ENCODE results near the gene GSG1L. TPM values are rescaled to one million over a fixed set of nuclear protein-coding genes. Genes with fewer than 3 reads are reported as not detected.
A peak's percentile ranks its signal among the peaks of the same experiment; 100 is the strongest.

Gene GSG1L
- total RNA-seq, 5 donors from 2014 or later (not counting 1 experiment from before 2014, with no cell fraction given), result not detected

GRCh38 chr16:28067604-28068379, 4.3 kb upstream of the GSG1L start:
- Mint-ChIP-seq H3K27ac (no peak overlapping the region), H3K27me3 (peaks cover 15 to 17% of the 10 kb centered on the region in 2 donors), H3K4me1 (no peaks in the 10 kb centered on the region), H3K36me3 (no peaks in the 10 kb centered on the region), H3K9me3 (no peaks in the 10 kb centered on the region), H3K4me3 (no peak overlapping the region)
- no peak for ATAC-seq (replicated peaks in 1 of 4)
- ChIA-PET POLR2A (no interaction called here), CTCF (interaction anchor here in 1 of 2 donors (0.7 kb wide), 1 partner anchor 94 kb away, joined by 3 read pairs; no protein-coding TSS in a partner anchor)
- no peaks in the 10 kb centered on the region for H3K9me3 ChIP-seq
- no peak for DNase-seq
- no peak overlapping the region for H3K27ac ChIP-seq (ENCODE audit: low read length)
- no peaks in the 10 kb centered on the region for H3K4me1 ChIP-seq (ENCODE audit: control insufficient read depth in 1 of 2, extremely low read depth in 1 of 2, insufficient read depth in 2 of 2, low read length in 2 of 2)
- H3K4me3 ChIP-seq (ENCODE audit: control insufficient read depth in 1 of 2, extremely low read depth in 1 of 2, low read length in 1 of 2), result no peak overlapping the region
- H3K27me3 ChIP-seq (replicated peaks in 1 of 2; ENCODE audit: control insufficient read depth in 2 of 2, extremely low read depth in 1 of 2, insufficient read depth in 2 of 2, low read length in 1 of 2), result peaks cover 4 to 43% of the 10 kb centered on the region in 2 experiments
- H3K36me3 ChIP-seq (ENCODE audit: control insufficient read depth in 2 of 2, extremely low read depth in 1 of 2, insufficient read depth in 1 of 2, low read length in 1 of 2), result no peaks in the 10 kb centered on the region
- 70% methylated on average over 13 of the region's 14 CpGs for WGBS (ENCODE audit: insufficient coverage)

DNA sequence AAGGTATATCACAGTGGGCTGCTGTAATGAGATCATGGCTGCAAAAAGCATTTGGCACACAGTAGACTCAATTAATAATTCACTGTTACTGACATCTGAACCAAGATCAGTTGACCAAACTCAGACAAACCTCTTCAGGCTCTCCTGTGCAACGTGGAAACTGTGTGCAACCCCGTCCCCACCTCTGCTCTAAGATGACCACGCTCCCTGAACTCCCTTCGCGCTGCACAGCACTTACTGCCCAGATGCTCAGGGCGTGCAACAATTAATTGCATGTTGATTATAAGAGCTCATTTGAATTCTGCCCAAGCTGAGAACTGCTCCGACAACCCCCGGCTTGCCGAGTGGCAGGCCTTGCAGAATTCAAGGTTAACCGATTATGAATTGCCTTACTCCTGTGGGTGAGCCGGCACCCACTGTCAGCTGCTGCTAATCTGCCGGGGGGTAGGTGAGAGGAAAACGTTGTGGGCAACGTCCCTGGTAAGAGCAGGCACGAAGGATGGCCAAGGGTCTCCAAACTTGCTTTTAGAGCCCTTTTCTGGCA, 1.3 kb upstream of the GSG1L start:
- H3K4me3 Mint-ChIP-seq, result no peak overlapping the region
- DNase-seq, result no peak

GRCh38 chr16:28064150-28064549, 636 bp upstream of the GSG1L start:
- Mint-ChIP-seq H3K4me3 (no peak overlapping the region), H3K9me3 (no peaks in the 10 kb centered on the region), H3K4me1 (peaks cover 0 to 11% (median 2%) of the 10 kb centered on the region in 3 donors), H3K27ac (no peak overlapping the region), H3K36me3 (no peaks in the 10 kb centered on the region), H3K27me3 (peaks cover 37 to 44% of the 10 kb centered on the region in 2 donors)
- H3K27ac ChIP-seq (ENCODE audit: low read length), result no peak overlapping the region
- peaks cover 9 to 60% of the 10 kb centered on the region in 2 experiments for H3K27me3 ChIP-seq (replicated peaks in 1 of 2; ENCODE audit: control insufficient read depth in 2 of 2, extremely low read depth in 1 of 2, insufficient read depth in 2 of 2, low read length in 1 of 2)
- H3K4me1 ChIP-seq (ENCODE audit: control insufficient read depth in 1 of 2, extremely low read depth in 1 of 2, insufficient read depth in 2 of 2, low read length in 2 of 2), result no peaks in the 10 kb centered on the region
- DNase-seq, result no peak
- H3K9me3 ChIP-seq, result no peaks in the 10 kb centered on the region
- 0% methylated on average over 1 of the region's 3 CpGs for WGBS (ENCODE audit: insufficient coverage)
- CTCF ChIA-PET, result no interaction called here
- POLR2A ChIA-PET, result no interaction called here
- no peak for ATAC-seq (replicated peaks in 1 of 4)
- no peaks in the 10 kb centered on the region for H3K36me3 ChIP-seq (ENCODE audit: control insufficient read depth in 2 of 2, extremely low read depth in 1 of 2, insufficient read depth in 1 of 2, low read length in 1 of 2)
- no peak overlapping the region for H3K4me3 ChIP-seq (ENCODE audit: control insufficient read depth in 1 of 2, extremely low read depth in 1 of 2, low read length in 1 of 2)

More for the DNA sequence above, 1.3 kb upstream of the GSG1L start:
- Mint-ChIP-seq H3K4me1 (peaks cover 0 to 11% (median 0%) of the 10 kb centered on the region in 3 donors), H3K9me3 (no peaks in the 10 kb centered on the region), H3K36me3 (no peaks in the 10 kb centered on the region), H3K27me3 (peaks cover 31 to 38% of the 10 kb centered on the region in 2 donors), H3K27ac (no peak overlapping the region)
- ChIA-PET POLR2A (no interaction called here), CTCF (interaction anchor here in 1 of 2 donors (0.6 kb wide), 1 partner anchor 115 kb away, joined by 3 read pairs; no protein-coding TSS in a partner anchor)
- Histone ChIP-seq H3K9me3 (no peaks in the 10 kb centered on the region), H3K27ac (ENCODE audit: low read length) (no peak overlapping the region), H3K4me1 (ENCODE audit: control insufficient read depth in 1 of 2, extremely low read depth in 1 of 2, insufficient read depth in 2 of 2, low read length in 2 of 2) (no peaks in the 10 kb centered on the region), H3K27me3 (replicated peaks in 1 of 2; ENCODE audit: control insufficient read depth in 2 of 2, extremely low read depth in 1 of 2, insufficient read depth in 2 of 2, low read length in 1 of 2) (peaks cover 9 to 54% of the 10 kb centered on the region in 2 experiments), H3K4me3 (ENCODE audit: control insufficient read depth in 1 of 2, extremely low read depth in 1 of 2, low read length in 1 of 2) (no peak overlapping the region), H3K36me3 (ENCODE audit: control insufficient read depth in 2 of 2, extremely low read depth in 1 of 2, insufficient read depth in 1 of 2, low read length in 1 of 2) (no peaks in the 10 kb centered on the region)
- ATAC-seq (replicated peaks in 1 of 4), result no peak
- WGBS (ENCODE audit: insufficient coverage), result 86% methylated on average over 11 of the region's 15 CpGs

GRCh38 chr16:28062847-28063521, 530 bp downstream of the GSG1L start:
- H3K9me3 ChIP-seq, result no peaks in the 10 kb centered on the region
- H3K27ac Mint-ChIP-seq, result no peak overlapping the region
- peak overlapping the region in 1 of 3 donors; percentile 40 for H3K4me3 Mint-ChIP-seq
- H3K27me3 ChIP-seq (replicated peaks in 1 of 2; ENCODE audit: control insufficient read depth in 2 of 2, extremely low read depth in 1 of 2, insufficient read depth in 2 of 2, low read length in 1 of 2), result peaks cover 9 to 65% of the 10 kb centered on the region in 2 experiments
- under 1% methylated on average over 95 of the region's 99 CpGs for WGBS (ENCODE audit: insufficient coverage)
- peaks cover 43 to 54% of the 10 kb centered on the region in 2 donors for H3K27me3 Mint-ChIP-seq
- POLR2A ChIA-PET, result no interaction called here
- no peak overlapping the region for H3K4me3 ChIP-seq (ENCODE audit: control insufficient read depth in 1 of 2, extremely low read depth in 1 of 2, low read length in 1 of 2)
- no peaks in the 10 kb centered on the region for H3K36me3 Mint-ChIP-seq
- DNase-seq, result no peak
- peaks cover 3 to 11% (median 9%) of the 10 kb centered on the region in 3 donors for H3K4me1 Mint-ChIP-seq
- H3K9me3 Mint-ChIP-seq, result no peaks in the 10 kb centered on the region
- no peak overlapping the region for H3K27ac ChIP-seq (ENCODE audit: low read length)
- CTCF ChIA-PET, result interaction anchor here in 1 of 2 donors (0.5 kb wide), 1 partner anchor 190 kb away, joined by 3 read pairs; no protein-coding TSS in a partner anchor
- ATAC-seq (replicated peaks in 1 of 4), result no peak
- H3K36me3 ChIP-seq (ENCODE audit: control insufficient read depth in 2 of 2, extremely low read depth in 1 of 2, insufficient read depth in 1 of 2, low read length in 1 of 2), result no peaks in the 10 kb centered on the region
- H3K4me1 ChIP-seq (ENCODE audit: control insufficient read depth in 1 of 2, extremely low read depth in 1 of 2, insufficient read depth in 2 of 2, low read length in 2 of 2), result peaks cover 0 to 4% of the 10 kb centered on the region in 2 experiments

DNA sequence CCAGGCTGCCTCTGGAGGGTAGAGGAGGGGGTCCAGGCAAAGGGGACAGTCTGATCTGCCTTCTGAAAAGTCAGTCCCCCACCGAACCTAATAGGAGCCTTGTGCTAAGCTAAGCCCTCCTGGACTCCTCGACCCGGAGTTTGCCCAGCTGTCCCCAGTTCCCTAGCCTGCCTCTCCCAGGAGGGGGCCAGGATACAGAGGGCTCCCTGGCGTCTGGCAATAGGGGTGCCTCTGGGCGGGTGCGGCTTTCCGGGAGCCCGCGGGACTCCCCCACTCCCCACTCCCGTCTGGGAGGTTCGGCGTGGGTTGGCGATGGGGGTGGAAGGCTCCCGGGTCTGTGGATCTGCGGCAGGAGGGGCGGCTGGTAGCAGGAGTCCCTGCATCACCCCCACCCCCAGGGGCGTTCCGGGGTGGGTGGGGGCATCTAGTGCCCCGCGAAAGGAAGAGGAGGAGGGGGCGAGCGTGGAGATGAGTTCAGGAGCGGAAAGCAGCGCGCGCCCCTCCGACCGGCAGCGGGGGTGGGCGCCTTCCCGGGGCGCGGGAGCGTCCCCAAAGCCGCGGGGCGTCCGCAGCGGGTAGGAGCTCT, 1.2 kb downstream of the GSG1L start:
- ChIA-PET CTCF (interaction anchor here in 1 of 2 donors (0.5 kb wide), 1 partner anchor 190 kb away, joined by 3 read pairs; no protein-coding TSS in a partner anchor), POLR2A (no interaction called here)
- ATAC-seq (replicated peaks in 1 of 4), result no peak
- Mint-ChIP-seq H3K4me3 (peak overlapping the region in 1 of 3 donors; percentile 40), H3K4me1 (peaks cover 3 to 11% (median 9%) of the 10 kb centered on the region in 3 donors), H3K36me3 (no peaks in the 10 kb centered on the region), H3K27me3 (peaks cover 38 to 60% of the 10 kb centered on the region in 2 donors), H3K27ac (no peak overlapping the region), H3K9me3 (no peaks in the 10 kb centered on the region)
- Histone ChIP-seq H3K27me3 (replicated peaks in 1 of 2; ENCODE audit: control insufficient read depth in 2 of 2, extremely low read depth in 1 of 2, insufficient read depth in 2 of 2, low read length in 1 of 2) (peaks cover 9 to 67% of the 10 kb centered on the region in 2 experiments), H3K36me3 (ENCODE audit: control insufficient read depth in 2 of 2, extremely low read depth in 1 of 2, insufficient read depth in 1 of 2, low read length in 1 of 2) (no peaks in the 10 kb centered on the region), H3K4me3 (ENCODE audit: control insufficient read depth in 1 of 2, extremely low read depth in 1 of 2, low read length in 1 of 2) (no peak overlapping the region), H3K4me1 (ENCODE audit: control insufficient read depth in 1 of 2, extremely low read depth in 1 of 2, insufficient read depth in 2 of 2, low read length in 2 of 2) (peaks cover 0 to 4% of the 10 kb centered on the region in 2 experiments), H3K27ac (ENCODE audit: low read length) (no peak overlapping the region), H3K9me3 (no peaks in the 10 kb centered on the region)
- DNase-seq, result no peak
- 7% methylated on average over 20 of the region's 39 CpGs for WGBS (ENCODE audit: insufficient coverage)
